Endothelial cell of hepatic sinusoid (primary cell): ENCODE results near the gene GRAP.

Source experiments
- in situ Hi-C: cut with HindIII; loops from 2 replicates; pipeline ENCODE4 v1.10.0; 2017; ENCODE audit warnings: low sequenced_read_pairs

Gene GRAP

GRCh38 chr17:19019041-19019941, 27.5 kb downstream of the GRAP start:
- in situ Hi-C loops = no loop called here

DNA sequence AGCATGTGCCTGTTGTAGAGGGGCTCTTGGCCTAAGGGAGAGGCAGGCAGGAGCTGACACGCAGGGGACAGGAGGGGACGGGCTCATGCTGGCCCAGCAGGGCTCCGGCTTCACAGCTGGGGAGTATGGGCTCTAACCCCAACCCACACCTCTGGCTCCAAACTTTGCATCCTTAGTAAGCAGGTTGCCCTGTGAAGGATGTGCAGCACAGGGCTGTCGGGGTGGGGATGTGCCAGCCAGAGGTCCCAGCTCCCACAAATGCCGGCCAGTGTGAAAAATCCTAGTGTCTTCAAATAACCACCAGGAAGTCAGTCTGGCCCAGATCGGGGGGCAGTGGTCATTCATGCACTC, 28.2 kb downstream of the GRAP start:
- in situ Hi-C loops = no loop called here

GRCh38 chr17:19017804-19018599, 28.8 kb downstream of the GRAP start:
- in situ Hi-C loops = no loop called here

DNA sequence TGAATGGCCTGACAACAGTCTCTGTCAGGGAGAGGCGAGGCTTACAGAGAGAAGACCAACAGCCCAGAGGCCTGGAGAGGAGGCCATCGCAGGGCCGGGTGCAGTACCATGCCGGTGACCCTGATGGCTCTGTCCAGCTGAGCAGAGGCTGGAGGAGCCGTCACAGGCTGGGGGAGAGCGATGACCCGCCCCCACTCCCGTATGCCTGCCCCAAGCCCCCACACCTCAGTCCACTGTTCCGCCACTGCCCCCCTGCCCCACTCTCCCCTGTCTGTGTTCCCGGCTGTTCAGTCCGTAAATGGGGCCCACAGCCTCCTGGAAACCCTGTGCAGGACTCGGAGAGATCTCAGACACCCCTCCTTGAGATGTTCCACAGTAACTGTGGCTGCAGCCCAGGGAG, 29.4 kb downstream of the GRAP start:
- in situ Hi-C loops = no loop called here

DNA sequence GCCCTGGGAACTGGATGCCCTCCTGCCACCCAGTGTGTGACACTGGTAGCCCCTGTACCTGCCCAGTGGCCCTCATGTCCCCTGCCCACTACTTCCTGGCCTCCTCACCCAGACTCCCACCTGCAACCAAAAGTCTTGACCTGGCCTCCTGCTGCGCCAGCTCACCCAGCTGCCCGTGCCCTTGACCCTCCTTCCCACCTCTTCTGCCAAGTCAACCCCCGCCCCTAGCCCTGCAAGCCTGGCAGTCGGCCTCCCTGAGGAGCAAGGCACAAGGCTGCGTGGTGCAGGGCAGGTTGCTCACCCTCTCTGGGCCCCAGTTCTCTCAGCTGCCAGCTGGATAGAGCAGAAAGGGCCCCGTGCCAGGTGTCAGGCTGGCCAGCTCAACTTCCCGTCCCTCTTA, 29.9 kb downstream of the GRAP start:
- in situ Hi-C loops = no loop called here

DNA sequence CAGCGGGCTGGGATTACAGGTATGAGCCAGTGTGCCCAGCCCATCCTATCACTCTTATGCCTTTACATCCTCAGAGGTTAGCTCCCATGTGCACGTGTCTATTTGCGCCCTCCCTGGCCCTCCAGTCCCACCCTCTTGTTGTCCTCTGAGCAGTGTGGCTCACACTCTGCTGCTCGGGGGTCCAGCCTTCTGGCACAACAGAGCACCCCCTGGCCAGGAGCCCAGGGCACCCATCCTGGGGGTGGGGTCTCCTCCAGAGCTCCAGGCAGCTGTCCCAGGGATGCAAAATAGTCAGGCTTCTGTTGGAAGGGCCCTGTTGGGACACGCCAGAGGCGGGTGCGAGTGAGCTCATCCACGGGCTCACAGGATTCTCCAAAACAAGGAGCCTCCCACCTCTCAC, 30.5 kb downstream of the GRAP start:
- in situ Hi-C loops = no loop called here

DNA sequence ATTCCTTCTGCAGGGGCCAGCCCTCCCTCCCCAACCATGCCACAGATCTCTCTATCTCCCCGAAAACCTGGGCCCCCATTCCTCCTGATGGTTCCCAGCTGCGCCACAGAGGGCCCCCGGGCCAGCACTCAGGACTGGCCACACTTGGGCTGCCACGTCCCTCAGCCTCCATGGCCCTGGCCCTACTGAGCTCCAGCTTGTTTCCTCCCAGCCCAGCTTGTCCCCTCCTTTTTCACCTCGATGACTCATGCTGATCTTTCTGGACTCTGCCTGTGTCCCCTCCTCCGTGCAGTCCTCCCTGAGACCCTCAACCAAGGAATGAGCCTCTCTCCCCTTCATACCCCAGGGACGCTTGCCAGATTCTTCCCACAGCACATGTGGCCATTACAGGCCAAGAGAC, 31.3 kb downstream of the GRAP start:
- in situ Hi-C loops = no loop called here

DNA sequence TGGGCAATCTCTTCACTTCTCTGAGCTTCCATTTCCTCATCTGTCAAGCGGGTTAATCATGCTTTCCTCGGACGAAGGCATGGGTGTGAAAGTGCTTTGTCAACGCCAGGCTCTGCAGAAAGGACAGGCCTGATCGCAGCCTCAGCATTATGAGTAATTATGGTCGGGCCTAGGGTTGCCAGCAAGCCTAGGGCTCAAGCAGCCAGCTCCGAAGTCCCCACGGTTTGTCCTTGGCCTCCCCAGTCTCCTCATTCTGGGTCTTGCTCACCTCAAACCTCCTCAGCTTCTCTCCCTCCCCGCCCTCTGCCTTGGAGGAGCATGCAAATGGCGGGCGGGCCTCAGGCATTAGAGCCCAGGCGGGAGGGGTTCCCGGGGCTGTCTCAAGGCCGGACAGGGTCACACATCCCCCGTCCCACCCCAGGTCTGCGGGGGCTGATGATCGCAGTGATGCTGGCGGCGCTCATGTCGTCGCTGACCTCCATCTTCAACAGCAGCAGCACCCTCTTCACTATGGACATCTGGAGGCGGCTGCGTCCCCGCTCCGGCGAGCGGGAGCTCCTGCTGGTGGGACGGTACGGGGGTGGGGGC, 32.0 kb downstream of the GRAP start:
- in situ Hi-C loops = no loop called here

DNA sequence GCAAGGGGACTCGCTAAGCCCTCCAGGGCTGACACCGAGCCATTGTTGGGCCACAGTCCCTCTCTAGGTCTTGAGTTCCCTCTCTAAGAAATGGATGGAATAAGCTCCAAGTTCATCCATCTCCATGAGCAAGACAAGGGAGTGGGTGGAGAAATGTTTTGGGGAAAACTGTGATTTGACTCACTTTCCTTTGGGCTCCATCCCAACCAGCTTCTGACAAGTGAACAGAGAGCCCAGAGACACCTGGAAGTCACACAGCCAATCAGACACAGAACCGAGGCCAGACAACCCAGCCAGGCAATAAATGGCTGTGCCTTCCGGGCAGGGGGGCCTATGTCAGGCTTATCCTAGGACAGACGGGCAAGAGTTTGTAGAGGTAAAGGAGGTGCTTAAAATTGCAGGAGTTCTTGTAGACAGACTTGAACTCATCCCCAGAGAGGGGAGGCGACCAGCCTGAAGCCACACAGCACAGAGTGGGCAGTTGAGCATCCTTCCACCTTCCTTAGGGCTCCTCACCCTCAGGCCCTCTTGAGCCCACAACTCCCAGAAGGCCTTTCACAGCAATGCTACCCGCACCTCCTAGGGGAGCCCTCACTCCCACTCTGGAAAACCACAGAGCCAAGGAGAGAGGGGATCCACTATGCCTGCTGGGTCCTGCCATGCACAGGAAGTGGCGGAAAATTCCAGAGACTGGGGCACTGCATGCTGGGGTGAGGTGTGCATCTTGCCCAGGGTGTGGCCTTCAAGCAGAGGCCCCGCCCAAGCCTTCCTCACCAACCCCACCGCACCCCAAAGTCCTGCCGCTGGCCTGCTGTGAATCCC, 32.7 kb downstream of the GRAP start:
- in situ Hi-C loops = no loop called here

DNA sequence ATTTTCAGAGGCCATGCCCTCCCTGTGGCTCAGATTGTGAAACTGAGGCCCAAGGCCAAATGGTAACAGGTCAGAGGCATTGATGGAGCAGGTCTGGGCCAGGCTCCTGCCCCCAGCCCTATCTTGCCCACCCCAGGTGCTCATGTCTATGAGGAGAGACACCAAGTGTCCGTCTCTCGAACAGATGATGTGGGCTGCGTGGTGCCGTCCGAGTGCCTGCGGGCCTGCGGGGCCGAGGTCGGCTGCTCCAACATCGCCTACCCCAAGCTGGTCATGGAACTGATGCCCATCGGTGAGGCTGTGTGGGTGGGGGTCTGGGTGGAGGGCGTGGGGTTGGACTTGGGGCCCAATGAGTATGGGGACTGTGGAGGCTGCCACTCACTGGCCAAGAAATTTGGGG, 33.5 kb downstream of the GRAP start:
- in situ Hi-C loops = no loop called here

GRCh38 chr17:19012171-19013080, 34.3 kb downstream of the GRAP start:
- in situ Hi-C loops = no loop called here

- in situ Hi-C loops = no loop called here
These were observed 35.2 kb downstream of the GRAP start for GRCh38 chr17:19011581-19011980.

DNA sequence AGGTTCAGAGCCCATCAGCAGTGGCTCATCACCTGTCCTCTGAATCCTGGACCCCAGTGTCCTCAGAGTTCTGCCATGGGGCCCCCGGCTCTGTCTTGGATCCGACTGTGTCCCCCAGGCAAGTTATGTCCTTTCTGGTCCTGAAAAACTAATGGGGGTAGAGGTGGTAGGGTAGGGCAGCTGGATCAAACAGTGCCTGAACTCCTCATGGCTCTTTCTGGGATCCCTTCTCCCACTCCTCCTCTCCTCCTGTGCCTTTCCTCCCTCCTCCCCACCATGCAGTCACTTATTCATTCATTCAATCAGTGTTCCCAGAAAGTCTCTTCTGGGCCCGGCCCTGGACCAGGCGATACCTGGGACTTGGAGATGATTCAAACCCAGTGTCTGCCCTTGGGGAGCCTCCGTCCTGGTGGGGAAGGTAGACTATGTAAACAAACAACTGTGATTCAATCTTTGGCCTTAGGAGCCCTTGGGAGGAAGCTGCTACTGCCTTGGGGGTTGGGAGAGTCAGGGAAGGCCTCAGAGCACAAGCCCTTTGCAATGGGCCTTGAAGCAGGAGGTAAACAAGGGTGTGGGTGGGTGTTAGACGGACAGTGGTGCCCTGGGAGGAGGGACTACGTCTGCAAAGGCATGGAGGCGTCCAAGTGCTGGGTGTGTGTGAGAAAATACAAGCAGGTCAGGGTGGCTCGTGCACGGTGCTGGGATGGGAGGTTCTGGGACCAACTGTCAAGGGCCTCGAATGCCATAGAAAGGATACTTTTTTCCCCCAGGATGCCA, 35.8 kb downstream of the GRAP start:
- in situ Hi-C loops = no loop called here

DNA sequence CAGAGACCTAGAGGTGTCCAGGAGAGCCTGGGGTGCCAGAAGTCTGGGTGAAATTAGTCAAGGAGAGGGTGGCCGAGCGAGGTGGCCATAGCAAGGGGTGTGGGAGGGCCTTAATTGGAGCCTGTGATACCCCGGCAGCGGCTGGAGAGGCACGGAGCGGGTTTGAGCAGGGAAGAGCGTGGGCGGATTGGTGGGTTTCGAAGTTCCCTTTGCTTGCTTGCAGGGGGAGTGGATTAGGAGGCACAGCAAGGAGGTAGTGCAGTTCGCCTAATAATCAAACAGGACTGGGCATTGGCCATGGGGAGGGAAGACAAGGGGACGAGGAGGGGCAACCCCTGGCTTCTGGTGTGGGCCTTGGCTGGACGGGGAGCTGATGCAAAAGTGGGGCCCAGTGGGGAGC, 36.8 kb downstream of the GRAP start:
- in situ Hi-C loops = no loop called here

DNA sequence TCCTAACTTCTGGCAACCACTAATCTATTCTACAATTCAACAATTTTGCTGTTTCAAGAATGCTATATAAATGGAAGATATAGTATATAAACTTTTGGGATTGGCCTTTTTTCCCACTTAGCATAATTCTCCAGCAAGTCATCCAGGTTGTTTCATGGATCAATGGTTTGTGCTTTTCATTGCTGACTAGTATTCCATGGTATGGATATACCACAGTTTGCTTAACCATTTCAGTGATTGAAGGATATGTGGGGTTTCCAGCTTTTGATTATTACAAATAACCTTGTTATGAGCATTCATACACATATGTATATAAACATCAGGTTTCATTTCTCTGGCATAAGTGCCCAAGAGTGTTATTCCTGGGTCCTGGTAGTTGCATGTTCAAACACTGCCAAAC, 40.1 kb downstream of the GRAP start:
- in situ Hi-C loops = no loop called here

GRCh38 chr17:19005789-19006430, 40.8 kb downstream of the GRAP start:
- in situ Hi-C loops = no loop called here

GRCh38 chr17:19005137-19005773, 41.5 kb downstream of the GRAP start:
- in situ Hi-C loops = no loop called here

- in situ Hi-C loops = no loop called here
These were observed 42.2 kb downstream of the GRAP start, which contains the start of gene FAM83G for GRCh38 chr17:19004421-19005136. Gene FAM83G, minus strand, starts transcription at chr17:19004764. Its CDS starts 723 bp downstream, at chr17:19004041.
